HepG2 (cell line): ENCODE measurements around the gene APRT. TPM values are rescaled to one million over a fixed set of nuclear protein-coding genes. Genes with fewer than 3 reads are reported as not detected.

Source experiments
- ATAC-seq: fragments of 200-7000 bp; cut with Tn5 transposase; 3 replicates; pipeline ENCODE4 v1.9.1; 2020; ENCODE audit warnings: mild to moderate bottlenecking, moderate library complexity
- BruUV-seq: library from RNA; stranded (reverse); fragments of 400-500 nt; replicated peaks from 2 replicates; lab custom pipeline; 2021; lab: Mats Ljungman, UMichigan
- CTCF ChIA-PET: fragments of 300-600 bp; formaldehyde crosslinking; extraction: SDS; loops from one replicate; lab custom pipeline; 2021; ENCODE audit warnings: low total read pairs, inconsistent platforms, low intra/inter-chr PET ratio; lab: Yijun Ruan, JAX
- POLR2A ChIA-PET: fragments of 350-600 bp; sonication (Branson Sonifier 250); formaldehyde crosslinking; loops from one replicate; lab custom pipeline; 2020; ENCODE audit warnings: antibody characterized with exemption, inconsistent platforms; lab: Yijun Ruan, JAX
- DNase-seq: peaks from one replicate; pipeline ENCODE4 v3.0.0-alpha.2; 2015; ENCODE audit warnings: low spot score
- FAIRE-seq: peaks from 3 replicates; lab custom pipeline; 2011; peaks lifted over from hg19 to GRCh38; lab: Jason Lieb, UNC
- H2AFZ ChIP-seq: one replicate; pipeline ENCODE4 v1.6.1; 2011; ENCODE audit warnings: low read length, inconsistent platforms
- H3K27ac ChIP-seq: fragments of 300-600 bp; 3 replicates; pipeline ENCODE4 v1.8.0; 2011; ENCODE audit warnings: mixed run types, mild to moderate bottlenecking, mixed read lengths, low read length, inconsistent platforms; ENCODE audit not compliant: insufficient read depth; ENCODE audit errors: extremely low read length
- H3K27me3 ChIP-seq, 2 experiments: fragments of 200-600 bp in 1 of 2; 2 replicates in 1 of 2; 3 replicates in 1 of 2; pipeline versions ENCODE4 v1.6.0 to v1.8.0; 2011; ENCODE audit warnings: low read length in 2 of 2, mild to moderate bottlenecking in 2 of 2, moderate library complexity in 2 of 2, inconsistent platforms in 1 of 2; ENCODE audit not compliant: insufficient read depth in 2 of 2, control insufficient read depth in 1 of 2
- H3K36me3 ChIP-seq, 2 experiments: fragments of 200-600 bp in 1 of 2; replicated peaks in 1 of 2; 2 replicates in 1 of 2; 3 replicates in 1 of 2; pipeline versions ENCODE4 v1.5.1 to v1.8.0; 2011; ENCODE audit warnings: low read length in 2 of 2, inconsistent platforms in 1 of 2; ENCODE audit not compliant: insufficient read depth in 2 of 2, control insufficient read depth in 1 of 2
- H3K4me1 ChIP-seq: 2 replicates; pipeline ENCODE4 v1.5.1; 2012; ENCODE audit warnings: low read length, inconsistent platforms; ENCODE audit not compliant: insufficient read depth
- H3K4me2 ChIP-seq: 2 replicates; pipeline ENCODE4 v1.6.0; 2011; ENCODE audit warnings: low read depth, low read length, inconsistent platforms
- H3K4me3 ChIP-seq, 3 experiments: fragments of 200-600 bp in 1 of 3; sonication (generic), shearing (Covaris generic) in 1 of 3; replicated peaks in 1 of 3; 2 replicates each; pipeline ENCODE4 v1.5.1; 2011 to 2016; ENCODE audit warnings: low read length in 3 of 3, inconsistent platforms in 2 of 3, low read depth in 2 of 3, mild to moderate bottlenecking in 2 of 3, control low read depth in 1 of 3, mixed read lengths in 1 of 3; ENCODE audit not compliant: insufficient read depth in 1 of 3
- H3K79me2 ChIP-seq: one replicate; pipeline ENCODE4 v1.6.1; 2011; ENCODE audit warnings: low read length, inconsistent platforms; ENCODE audit not compliant: insufficient read depth
- H3K9ac ChIP-seq: 2 replicates; pipeline ENCODE4 v1.6.0; 2011; ENCODE audit warnings: mild to moderate bottlenecking, low read depth, low read length, inconsistent platforms; ENCODE audit not compliant: insufficient read depth
- H3K9me3 ChIP-seq: 2 replicates; pipeline ENCODE4 v1.5.1; 2012; ENCODE audit warnings: mild to moderate bottlenecking, low read length
- H4K20me1 ChIP-seq: 2 replicates; pipeline ENCODE4 v1.6.0; 2011; ENCODE audit warnings: inconsistent platforms, mild to moderate bottlenecking, low read length, moderate library complexity; ENCODE audit not compliant: insufficient read depth
- AGO1 ChIP-seq: fragments of 200-400 bp; formaldehyde crosslinking; IDR thresholded peaks from 2 replicates; pipeline ENCODE4 v1.6.1; 2017; ENCODE audit warnings: mild to moderate bottlenecking, low read depth, low read length, moderate library complexity; ENCODE audit not compliant: poor library complexity, severe bottlenecking
- HES4 ChIP-seq: sonication (generic); formaldehyde crosslinking; IDR thresholded peaks from 2 replicates; pipeline ENCODE4 v1.9.0; 2021; ENCODE audit warnings: mild to moderate bottlenecking, missing genetic modification reagents, borderline replicate concordance
- MATR3 ChIP-seq: sonication (generic); formaldehyde crosslinking; IDR thresholded peaks from 2 replicates; pipeline ENCODE4 v1.4.0; 2020; ENCODE audit warnings: missing genetic modification reagents
- PAF1 ChIP-seq: IDR thresholded peaks from 2 replicates; pipeline ENCODE4 v1.6.1; 2016; ENCODE audit warnings: missing genetic modification reagents, missing compliant biosample characterization
- SALL2 ChIP-seq: sonication (generic); formaldehyde crosslinking; IDR thresholded peaks from 2 replicates; pipeline ENCODE4 v1.8.1; 2023; ENCODE audit warnings: mild to moderate bottlenecking, missing genetic modification reagents, inconsistent platforms
- SMARCE1 ChIP-seq: fragments of 450-650 bp; IDR thresholded peaks from 2 replicates; pipeline ENCODE4 v1.6.1; 2017; ENCODE audit warnings: borderline replicate concordance
- STAG1 ChIP-seq: sonication (generic); formaldehyde crosslinking; IDR thresholded peaks from 2 replicates; pipeline ENCODE4 v1.4.0; 2020; ENCODE audit warnings: missing genetic modification reagents
- TCF7L2 ChIP-seq: IDR thresholded peaks from 2 replicates; pipeline ENCODE4 v1.6.1; 2011; ENCODE audit warnings: mild to moderate bottlenecking, low read depth, low read length, moderate library complexity
- ZBTB38 ChIP-seq: sonication (generic); formaldehyde crosslinking; IDR thresholded peaks from 2 replicates; pipeline ENCODE4 v1.5.1; 2020; ENCODE audit warnings: mild to moderate bottlenecking, missing genetic modification reagents
- ZNF253 ChIP-seq: sonication (generic); formaldehyde crosslinking; IDR thresholded peaks from 2 replicates; pipeline ENCODE4 v1.8.0; 2022; ENCODE audit warnings: mild to moderate bottlenecking, missing genetic modification reagents, borderline replicate concordance
- ZNF33A ChIP-seq: sonication (generic); formaldehyde crosslinking; IDR thresholded peaks from 2 replicates; pipeline ENCODE4 v1.5.1; 2020; ENCODE audit warnings: missing genetic modification reagents, mild to moderate bottlenecking, moderate library complexity, borderline replicate concordance
- ZNF768 ChIP-seq: sonication (generic); formaldehyde crosslinking; IDR thresholded peaks from 2 replicates; pipeline ENCODE4 v1.4.0; 2020; ENCODE audit warnings: missing genetic modification reagents
- WGBS: methylation state at CpG from one replicate; pipeline ENCODE4 v1.1.6; 2017; ENCODE audit warnings: low lambda C conversion rate; 5-methylcytosine and 5-hydroxymethylcytosine counted together
- in situ Hi-C: cut with HindIII; loops from 2 replicates; pipeline ENCODE4 v1.10.0; 2017; ENCODE audit warnings: low pct_unique_long_range_greater_than_20kb; ENCODE audit not compliant: extremely low pct_ligation_motif_present
- intact Hi-C: fragments of 100-400 bp; cut with micrococcal nuclease; formaldehyde crosslinking; loops from one replicate; pipeline ENCODE4 v1.10.0; 2022; ENCODE audit not compliant: unreplicated experiment
- polyA plus RNA-seq, 8 experiments: library from polyadenylated mRNA; depleted of rRNA in 3 of 8; stranded (reverse) in 7 of 8; unstranded in 1 of 8; fragments of >200 nt; fragmentation: Illumina TruSeq in 4 of 8; extraction: Trizol in 4 of 8; gene quantifications; 2 replicates each; pipeline versions ENCODE4 v1.2.1 to v1.2.3, GENCODE V29; 2011 to 2016; ENCODE audit warnings: low read depth in 4 of 8, missing spikeins in 1 of 8, mixed read lengths in 1 of 8; ENCODE audit not compliant: insufficient read depth in 1 of 8
- total RNA-seq, 5 experiments: library from RNA; depleted of rRNA; stranded (reverse); fragments of >200 nt; fragmentation: Illumina TruSeq; extraction: Trizol; gene quantifications; 2 replicates each; pipeline ENCODE4 v1.2.3, GENCODE V29; 2016; ENCODE audit warnings: low read depth in 1 of 5
- TF ChIP-seq, protein P1 (sequence below): IDR thresholded peaks from 2 replicates; pipeline ENCODE4 v1.6.1; 2016
- TF ChIP-seq, protein P2 (sequence below): sonication (generic); formaldehyde crosslinking; IDR thresholded peaks from 2 replicates; pipeline ENCODE4 v1.4.0; 2020; ENCODE audit warnings: mild to moderate bottlenecking, missing genetic modification reagents
- TF ChIP-seq, protein P3 (sequence below): sonication (generic); formaldehyde crosslinking; IDR thresholded peaks from 2 replicates; pipeline ENCODE4 v1.5.0; 2020; ENCODE audit warnings: mild to moderate bottlenecking, missing genetic modification reagents
- TF ChIP-seq, protein P4 (sequence below): sonication (generic); formaldehyde crosslinking; IDR thresholded peaks from 2 replicates; pipeline ENCODE4 v1.5.0; 2020; ENCODE audit warnings: mild to moderate bottlenecking, missing genetic modification reagents

APRT gene
- total and polyA plus RNA-seq, 2 of the 13 experiments (the other 11 are each of a cell fraction or from before 2014, with no cell fraction given): 155 to 242 TPM

DNA sequence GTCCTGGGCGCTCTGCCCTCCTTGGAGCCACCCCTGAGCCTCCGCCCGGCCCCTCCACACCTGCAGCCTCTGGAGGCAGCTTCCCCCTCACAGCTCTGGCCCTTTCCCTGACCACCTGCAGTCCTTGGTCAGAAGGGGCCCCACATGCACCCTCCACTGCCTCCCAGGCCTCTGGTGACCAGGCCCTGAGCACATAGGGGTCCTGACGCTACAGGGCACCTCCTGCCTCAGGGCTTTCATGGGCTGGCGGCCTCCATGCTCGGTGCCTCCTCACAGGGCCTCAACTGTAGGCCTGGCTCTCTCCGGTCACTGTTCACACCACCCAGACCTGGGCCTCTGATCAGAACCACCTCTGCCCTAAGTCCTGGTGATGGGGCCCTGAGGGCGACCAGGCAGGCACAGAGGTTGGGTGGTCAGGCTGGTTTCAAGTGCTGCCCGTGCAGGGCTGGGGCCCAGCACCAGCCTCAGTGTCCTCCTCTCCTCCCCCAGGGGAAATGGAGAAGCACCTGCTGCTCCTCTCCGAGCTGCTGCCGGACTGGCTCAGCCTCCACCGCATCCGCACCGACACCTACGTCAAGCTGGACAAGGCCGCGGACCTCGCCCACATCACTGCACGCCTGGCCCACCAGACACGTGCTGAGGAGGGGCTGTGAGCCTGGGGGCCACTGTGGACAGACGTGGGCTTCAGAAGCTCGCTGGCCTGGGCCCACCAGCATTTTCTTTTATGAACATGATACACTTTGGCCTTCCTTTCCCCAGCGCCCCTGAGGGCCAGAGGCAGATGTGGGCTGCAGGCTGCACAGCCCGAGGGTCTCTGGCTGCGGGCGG, 3.9 kb downstream of the APRT start:
- Histone ChIP-seq H3K4me1 (peaks cover 40% of the 10 kb centered on the region), H3K27me3 (no peaks in the 10 kb centered on the region), H4K20me1 (peaks cover 14% of the 10 kb centered on the region; the same call in 1 of the 2 replicates), H3K9ac (no peak overlapping the region), H3K9me3 (no peaks in the 10 kb centered on the region), H2AFZ (no peak overlapping the region), H3K36me3 (peaks cover 15 to 43% of the 10 kb centered on the region in 2 experiments), H3K79me2 (peaks cover 35% of the 10 kb centered on the region), H3K27ac (no peak overlapping the region), H3K4me3 (no peak overlapping the region), H3K4me2 (no peak overlapping the region)
- in situ Hi-C loops (no loop called here), intact Hi-C loops (no loop called here)
- FAIRE-seq: no peak
- 97% methylated on average over 25 of the region's 26 CpGs for WGBS
- no TSS peak for BruUV-seq
- ATAC-seq: no peak
- ChIA-PET CTCF (no interaction called here), POLR2A (interaction anchor here (1.4 kb wide), 1 partner anchor 48 kb away, joined by 4 read pairs; no protein-coding TSS in a partner anchor)
- DNase-seq: no peak
- TF ChIP-seq PAF1 (CRISPR knock-in tag) (no peak; the same call in 1 of the 2 replicates), TCF7L2 (no peak), SMARCE1 (no peak), ZNF33A (no peak), AGO1 (peak; percentile 42), ZNF768 (CRISPR knock-in tag) (no peak), ZBTB38 (0 out of 2 replicates have a peak, but pooled peaks have one; percentile 19), MATR3 (CRISPR knock-in tag) (no peak), ZNF253 (CRISPR knock-in tag) (0 out of 2 replicates have a peak, but pooled peaks have one; percentile 12), SALL2 (CRISPR knock-in tag) (0 out of 2 replicates have a peak, but pooled peaks have one; percentile 30), STAG1 (no peak), HES4 (0 out of 2 replicates have a peak, but pooled peaks have one; percentile 24)
- TF ChIP-seq, protein P1, sequence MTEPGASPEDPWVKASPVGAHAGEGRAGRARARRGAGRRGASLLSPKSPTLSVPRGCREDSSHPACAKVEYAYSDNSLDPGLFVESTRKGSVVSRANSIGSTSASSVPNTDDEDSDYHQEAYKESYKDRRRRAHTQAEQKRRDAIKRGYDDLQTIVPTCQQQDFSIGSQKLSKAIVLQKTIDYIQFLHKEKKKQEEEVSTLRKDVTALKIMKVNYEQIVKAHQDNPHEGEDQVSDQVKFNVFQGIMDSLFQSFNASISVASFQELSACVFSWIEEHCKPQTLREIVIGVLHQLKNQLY (CRISPR knock-in tag): no peak
- TF ChIP-seq, protein P2, sequence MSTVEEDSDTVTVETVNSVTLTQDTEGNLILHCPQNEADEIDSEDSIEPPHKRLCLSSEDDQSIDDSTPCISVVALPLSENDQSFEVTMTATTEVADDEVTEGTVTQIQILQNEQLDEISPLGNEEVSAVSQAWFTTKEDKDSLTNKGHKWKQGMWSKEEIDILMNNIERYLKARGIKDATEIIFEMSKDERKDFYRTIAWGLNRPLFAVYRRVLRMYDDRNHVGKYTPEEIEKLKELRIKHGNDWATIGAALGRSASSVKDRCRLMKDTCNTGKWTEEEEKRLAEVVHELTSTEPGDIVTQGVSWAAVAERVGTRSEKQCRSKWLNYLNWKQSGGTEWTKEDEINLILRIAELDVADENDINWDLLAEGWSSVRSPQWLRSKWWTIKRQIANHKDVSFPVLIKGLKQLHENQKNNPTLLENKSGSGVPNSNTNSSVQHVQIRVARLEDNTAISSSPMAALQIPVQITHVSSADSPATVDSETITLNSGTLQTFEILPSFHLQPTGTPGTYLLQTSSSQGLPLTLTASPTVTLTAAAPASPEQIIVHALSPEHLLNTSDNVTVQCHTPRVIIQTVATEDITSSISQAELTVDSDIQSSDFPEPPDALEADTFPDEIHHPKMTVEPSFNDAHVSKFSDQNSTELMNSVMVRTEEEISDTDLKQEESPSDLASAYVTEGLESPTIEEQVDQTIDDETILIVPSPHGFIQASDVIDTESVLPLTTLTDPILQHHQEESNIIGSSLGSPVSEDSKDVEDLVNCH (CRISPR knock-in tag): no peak
- TF ChIP-seq, protein P3, sequence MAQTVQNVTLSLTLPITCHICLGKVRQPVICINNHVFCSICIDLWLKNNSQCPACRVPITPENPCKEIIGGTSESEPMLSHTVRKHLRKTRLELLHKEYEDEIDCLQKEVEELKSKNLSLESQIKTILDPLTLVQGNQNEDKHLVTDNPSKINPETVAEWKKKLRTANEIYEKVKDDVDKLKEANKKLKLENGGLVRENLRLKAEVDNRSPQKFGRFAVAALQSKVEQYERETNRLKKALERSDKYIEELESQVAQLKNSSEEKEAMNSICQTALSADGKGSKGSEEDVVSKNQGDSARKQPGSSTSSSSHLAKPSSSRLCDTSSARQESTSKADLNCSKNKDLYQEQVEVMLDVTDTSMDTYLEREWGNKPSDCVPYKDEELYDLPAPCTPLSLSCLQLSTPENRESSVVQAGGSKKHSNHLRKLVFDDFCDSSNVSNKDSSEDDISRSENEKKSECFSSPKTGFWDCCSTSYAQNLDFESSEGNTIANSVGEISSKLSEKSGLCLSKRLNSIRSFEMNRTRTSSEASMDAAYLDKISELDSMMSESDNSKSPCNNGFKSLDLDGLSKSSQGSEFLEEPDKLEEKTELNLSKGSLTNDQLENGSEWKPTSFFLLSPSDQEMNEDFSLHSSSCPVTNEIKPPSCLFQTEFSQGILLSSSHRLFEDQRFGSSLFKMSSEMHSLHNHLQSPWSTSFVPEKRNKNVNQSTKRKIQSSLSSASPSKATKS (CRISPR knock-in tag): no peak
- TF ChIP-seq, protein P4, sequence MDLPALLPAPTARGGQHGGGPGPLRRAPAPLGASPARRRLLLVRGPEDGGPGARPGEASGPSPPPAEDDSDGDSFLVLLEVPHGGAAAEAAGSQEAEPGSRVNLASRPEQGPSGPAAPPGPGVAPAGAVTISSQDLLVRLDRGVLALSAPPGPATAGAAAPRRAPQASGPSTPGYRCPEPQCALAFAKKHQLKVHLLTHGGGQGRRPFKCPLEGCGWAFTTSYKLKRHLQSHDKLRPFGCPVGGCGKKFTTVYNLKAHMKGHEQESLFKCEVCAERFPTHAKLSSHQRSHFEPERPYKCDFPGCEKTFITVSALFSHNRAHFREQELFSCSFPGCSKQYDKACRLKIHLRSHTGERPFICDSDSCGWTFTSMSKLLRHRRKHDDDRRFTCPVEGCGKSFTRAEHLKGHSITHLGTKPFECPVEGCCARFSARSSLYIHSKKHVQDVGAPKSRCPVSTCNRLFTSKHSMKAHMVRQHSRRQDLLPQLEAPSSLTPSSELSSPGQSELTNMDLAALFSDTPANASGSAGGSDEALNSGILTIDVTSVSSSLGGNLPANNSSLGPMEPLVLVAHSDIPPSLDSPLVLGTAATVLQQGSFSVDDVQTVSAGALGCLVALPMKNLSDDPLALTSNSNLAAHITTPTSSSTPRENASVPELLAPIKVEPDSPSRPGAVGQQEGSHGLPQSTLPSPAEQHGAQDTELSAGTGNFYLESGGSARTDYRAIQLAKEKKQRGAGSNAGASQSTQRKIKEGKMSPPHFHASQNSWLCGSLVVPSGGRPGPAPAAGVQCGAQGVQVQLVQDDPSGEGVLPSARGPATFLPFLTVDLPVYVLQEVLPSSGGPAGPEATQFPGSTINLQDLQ (CRISPR knock-in tag): no peak
